Panc1 (cell line): ENCODE data around the gene PTPDC1.

Experiments used
- CTCF ChIP-seq: fragments of 450-650 bp; IDR thresholded peaks from 2 replicates; pipeline ENCODE4 v1.5.1; 2017; ENCODE audit warnings: mild to moderate bottlenecking
- POLR2AphosphoS5 ChIP-seq: IDR thresholded peaks from 2 replicates; pipeline ENCODE4 v1.6.1; 2012; ENCODE audit warnings: mild to moderate bottlenecking, low read depth, low read length, moderate library complexity

GRCh38 chr9:94078086-94078485, 6.2 kb upstream of the PTPDC1 start:
- TF ChIP-seq CTCF (no peak), POLR2AphosphoS5 (no peak)
